Mucosa of gallbladder (tissue), 1 donor: Measurements from ENCODE around the gene DLG2. TPM values are rescaled to one million over a fixed set of nuclear protein-coding genes. Genes with fewer than 3 reads are reported as not detected.
"Not testable (repeated sequence)": the region's sequence is repeated elsewhere in the genome, so short reads cannot be mapped to it uniquely, and the experiment has no call there.

Experiments used
- DNase-seq: peaks from one replicate; pipeline ENCODE4 v3.0.0-alpha.2; 2020; ENCODE audit warnings: low spot score
- total RNA-seq: library from RNA; stranded (reverse); gene quantifications from one replicate; pipeline ENCODE4 v1.2.1, GENCODE V29; 2021
- donor health status: DM: no; HTN: no; CAD: no.

Gene DLG2
- total RNA-seq, 1 donor from 2014 or later = 4.4 TPM

GRCh38 chr11:84837402-84838069 is 789.6 kb downstream of the DLG2 start:
- DNase-seq = no peak

- DNase-seq = no peak
Measured at GRCh38 chr11:84836371-84836770, 790.8 kb downstream of the DLG2 start.

GRCh38 chr11:84833488-84834088 is 793.6 kb downstream of the DLG2 start:
- DNase-seq = no peak

- no peak for DNase-seq
Measured at GRCh38 chr11:84830372-84830771, 796.8 kb downstream of the DLG2 start.

- no peak for DNase-seq
Measured at GRCh38 chr11:84829162-84829561, 798.0 kb downstream of the DLG2 start.

- no peak for DNase-seq
Measured at GRCh38 chr11:84828616-84829015, 798.5 kb downstream of the DLG2 start.

- no peak for DNase-seq
Measured at GRCh38 chr11:84825106-84825660, 802.0 kb downstream of the DLG2 start.

- DNase-seq = no peak
Measured at GRCh38 chr11:84824624-84825023, 802.5 kb downstream of the DLG2 start.

- DNase-seq = no peak
Measured at GRCh38 chr11:84819537-84819936, 807.6 kb downstream of the DLG2 start.

GRCh38 chr11:84819128-84819527 is 808.0 kb downstream of the DLG2 start:
- DNase-seq = no peak

- DNase-seq = no peak
Measured at GRCh38 chr11:84817998-84818397, 809.1 kb downstream of the DLG2 start.

GRCh38 chr11:84812471-84812969 is 814.6 kb downstream of the DLG2 start:
- DNase-seq = no peak

- no peak for DNase-seq
Measured at GRCh38 chr11:84806354-84806753, 820.8 kb downstream of the DLG2 start.

GRCh38 chr11:84804041-84804440 is 823.1 kb downstream of the DLG2 start:
- no peak for DNase-seq

GRCh38 chr11:84800755-84801346 is 826.3 kb downstream of the DLG2 start:
- no peak for DNase-seq

- DNase-seq = no peak
Measured at GRCh38 chr11:84799112-84799511, 828.0 kb downstream of the DLG2 start.

- DNase-seq = no peak
Measured at GRCh38 chr11:84795698-84796097, 831.4 kb downstream of the DLG2 start.

- no peak for DNase-seq
Measured at GRCh38 chr11:84794663-84795443, 832.3 kb downstream of the DLG2 start.

- DNase-seq = no peak
Measured at GRCh38 chr11:84793318-84793717, 833.8 kb downstream of the DLG2 start.

GRCh38 chr11:84790849-84791427 is 836.2 kb downstream of the DLG2 start:
- no peak for DNase-seq

- DNase-seq = no peak
Measured at GRCh38 chr11:84788220-84788619, 838.9 kb downstream of the DLG2 start.

- not testable (repeated sequence) for DNase-seq
Measured at GRCh38 chr11:84784158-84784557, 843.0 kb downstream of the DLG2 start.
